AG10803 (cell line): Measurements from ENCODE around the gene LIX1.

Source experiments
- DNase-seq: peaks from one replicate; pipeline ENCODE4 v3.0.0; 2010; ENCODE audit warnings: low read depth
- H3K4me3 ChIP-seq: 2 replicates; pipeline ENCODE4 v1.5.1; 2011; ENCODE audit warnings: mild to moderate bottlenecking, low read length, control low read depth
- TF ChIP-seq, protein P1 (sequence below): conservative IDR thresholded peaks from 2 replicates; pipeline ENCODE4 v1.5.1; 2011; ENCODE audit warnings: mild to moderate bottlenecking, low read length, control low read depth, inconsistent platforms

LIX1 gene

DNA sequence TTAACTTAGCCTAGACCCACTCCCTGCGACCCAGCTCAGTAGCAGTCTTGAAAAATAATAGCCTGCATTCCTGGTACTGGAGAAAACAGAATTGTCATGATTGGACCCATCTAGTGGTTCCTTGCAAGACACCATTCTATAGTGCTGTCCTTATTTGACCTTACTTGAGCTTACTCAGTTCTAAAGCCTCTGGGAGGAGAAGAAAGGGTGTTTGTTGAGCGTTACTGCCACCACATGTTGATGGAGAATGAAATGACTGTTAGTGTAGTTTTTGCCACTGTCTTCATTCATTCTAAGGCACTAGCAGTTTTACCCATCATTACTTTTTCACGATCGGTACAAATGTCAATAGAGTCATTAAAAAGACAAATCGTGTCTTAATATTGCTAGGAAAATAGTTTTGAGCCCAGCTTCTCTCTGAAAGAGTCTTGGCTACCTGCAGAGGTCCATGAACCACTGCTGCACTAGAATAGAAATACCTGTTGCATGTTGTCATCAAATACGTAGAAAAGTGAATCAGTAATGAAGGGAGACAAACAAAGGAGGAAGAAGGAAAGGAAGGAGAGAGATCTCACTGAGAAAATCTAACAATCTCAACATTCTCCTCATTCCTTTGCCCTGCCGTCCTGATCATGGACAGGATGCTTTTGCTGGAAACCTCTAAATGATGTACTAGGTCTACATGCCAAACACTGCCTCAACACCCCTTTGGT is 96.0 kb downstream of the LIX1 start:
- peak; percentile 30 for DNase-seq
- TF ChIP-seq, protein P1, sequence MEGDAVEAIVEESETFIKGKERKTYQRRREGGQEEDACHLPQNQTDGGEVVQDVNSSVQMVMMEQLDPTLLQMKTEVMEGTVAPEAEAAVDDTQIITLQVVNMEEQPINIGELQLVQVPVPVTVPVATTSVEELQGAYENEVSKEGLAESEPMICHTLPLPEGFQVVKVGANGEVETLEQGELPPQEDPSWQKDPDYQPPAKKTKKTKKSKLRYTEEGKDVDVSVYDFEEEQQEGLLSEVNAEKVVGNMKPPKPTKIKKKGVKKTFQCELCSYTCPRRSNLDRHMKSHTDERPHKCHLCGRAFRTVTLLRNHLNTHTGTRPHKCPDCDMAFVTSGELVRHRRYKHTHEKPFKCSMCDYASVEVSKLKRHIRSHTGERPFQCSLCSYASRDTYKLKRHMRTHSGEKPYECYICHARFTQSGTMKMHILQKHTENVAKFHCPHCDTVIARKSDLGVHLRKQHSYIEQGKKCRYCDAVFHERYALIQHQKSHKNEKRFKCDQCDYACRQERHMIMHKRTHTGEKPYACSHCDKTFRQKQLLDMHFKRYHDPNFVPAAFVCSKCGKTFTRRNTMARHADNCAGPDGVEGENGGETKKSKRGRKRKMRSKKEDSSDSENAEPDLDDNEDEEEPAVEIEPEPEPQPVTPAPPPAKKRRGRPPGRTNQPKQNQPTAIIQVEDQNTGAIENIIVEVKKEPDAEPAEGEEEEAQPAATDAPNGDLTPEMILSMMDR: no peak; the same call in 1 of the 2 replicates
- no peak overlapping the region for H3K4me3 ChIP-seq

DNA sequence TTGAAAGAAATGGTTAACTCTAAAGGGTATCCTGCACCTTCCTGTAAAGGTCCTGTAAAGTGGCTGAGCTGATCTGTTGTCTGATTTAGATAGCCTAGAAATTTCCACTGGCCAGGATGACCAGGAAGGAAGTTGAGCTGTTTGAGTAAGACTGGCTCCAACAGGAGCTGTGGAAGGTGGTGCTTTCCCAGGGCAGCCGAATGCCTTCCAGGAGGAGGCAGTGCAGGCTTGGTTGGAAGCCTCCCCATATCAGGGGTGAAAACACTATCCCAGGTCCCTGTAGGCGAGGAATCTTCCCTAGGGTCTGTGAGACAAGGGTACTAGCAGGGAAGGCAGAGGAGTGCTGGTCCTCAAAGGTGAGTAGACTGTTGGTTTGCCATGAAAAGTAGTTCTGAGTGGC is 98.4 kb downstream of the LIX1 start:
- H3K4me3 ChIP-seq: no peak overlapping the region
- TF ChIP-seq, protein P1: peak; percentile 29; the same call in 1 of the 2 replicates
- no peak for DNase-seq

DNA sequence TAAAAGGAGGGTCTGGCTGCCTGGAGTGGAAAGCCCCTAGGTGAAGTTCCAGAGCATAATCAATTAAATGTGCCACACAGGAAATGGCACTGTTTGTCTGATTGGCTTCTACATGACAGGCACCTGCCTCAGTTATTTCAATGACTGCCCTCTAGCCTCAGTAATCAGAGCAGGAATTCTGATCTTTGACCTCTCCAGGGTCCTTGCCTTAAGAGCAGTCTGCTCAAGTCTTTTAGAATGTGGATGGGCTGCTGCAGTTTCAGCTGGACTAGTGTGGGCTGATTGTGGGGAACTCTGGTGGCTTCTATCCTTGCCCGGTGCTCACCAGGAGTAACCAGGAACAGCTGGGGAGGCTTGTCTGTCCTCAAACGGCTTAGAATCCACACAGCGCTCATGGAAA is 98.9 kb downstream of the LIX1 start:
- TF ChIP-seq, protein P1: no peak
- DNase-seq: no peak
- no peak overlapping the region for H3K4me3 ChIP-seq

DNA sequence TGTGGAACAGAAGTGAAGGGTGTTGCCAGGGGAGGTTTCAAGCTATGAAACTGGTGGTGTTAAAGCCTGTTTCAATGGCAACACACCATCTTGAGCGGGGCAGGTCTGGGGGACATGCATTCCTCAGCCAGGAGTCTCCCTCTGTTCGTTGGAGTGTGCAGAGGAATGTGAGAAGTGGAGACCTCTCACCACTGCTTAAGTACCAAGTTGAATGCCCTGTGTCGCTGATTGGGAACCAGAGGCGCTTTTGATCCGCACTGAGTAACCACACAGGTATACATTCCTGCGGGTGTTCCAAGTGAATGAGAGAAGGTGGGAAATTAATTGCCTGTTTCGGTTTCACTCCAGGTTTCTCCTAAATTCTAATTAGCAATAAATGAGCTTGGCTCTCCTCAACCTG is 99.4 kb downstream of the LIX1 start:
- TF ChIP-seq, protein P1: no peak
- DNase-seq: no peak
- H3K4me3 ChIP-seq: no peak overlapping the region
